ENCODE measurements around the gene FMN1. TPM values are rescaled to one million over a fixed set of nuclear protein-coding genes. Genes with fewer than 3 reads are reported as not detected.

The FMN1 gene
- total and polyA plus RNA-seq, 2 of the 13 experiments (the other 11 are each of a cell fraction or from before 2014, with no cell fraction given), result 0.20 to 0.60 TPM

GRCh38 chr15:33059184-33059583 lies 135.3 kb downstream of the FMN1 start:
- POLR2A ChIA-PET, result no interaction called here
- Histone ChIP-seq H3K79me2 (ENCODE audit: insufficient read depth, low read length) (no peaks in the 10 kb centered on the region), H2AFZ (ENCODE audit: low read length) (no peak overlapping the region), H3K4me1 (ENCODE audit: insufficient read depth, low read length) (no peaks in the 10 kb centered on the region), H4K20me1 (ENCODE audit: insufficient read depth, low read length) (no peaks in the 10 kb centered on the region), H3K9ac (ENCODE audit: insufficient read depth, low read depth, low read length) (no peak overlapping the region), H3K9me3 (ENCODE audit: low read length) (no peaks in the 10 kb centered on the region), H3K4me2 (ENCODE audit: low read depth, low read length) (no peak overlapping the region), H3K27ac (ENCODE audit: extremely low read length, insufficient read depth, low read length) (no peak overlapping the region), H3K36me3 (replicated peaks in 1 of 2; ENCODE audit: control insufficient read depth in 1 of 2, insufficient read depth in 2 of 2, low read length in 2 of 2) (no peaks in the 10 kb centered on the region), H3K27me3 (ENCODE audit: control insufficient read depth in 1 of 2, insufficient read depth in 2 of 2, low read length in 2 of 2) (no peaks in the 10 kb centered on the region), H3K4me3 (replicated peaks in 1 of 3; ENCODE audit: insufficient read depth in 1 of 3, low read depth in 2 of 3, low read length in 3 of 3) (no peak overlapping the region)
- intact Hi-C loops (cut with micrococcal nuclease; ENCODE audit: unreplicated experiment), result no loop called here
- no TSS peak for BruUV-seq (replicated peaks)
- 43% methylated on average over 3 of the region's 3 CpGs for WGBS (ENCODE audit: low lambda C conversion rate)
- no peak for ATAC-seq
- CTCF ChIA-PET (ENCODE audit: low intra/inter-chr PET ratio, low total read pairs), result no interaction called here
- DNase-seq (ENCODE audit: low spot score), result no peak
- in situ Hi-C loops (cut with HindIII; ENCODE audit: extremely low pct_ligation_motif_present, low pct_unique_long_range_greater_than_20kb), result no loop called here
- FAIRE-seq, result no peak
- TF ChIP-seq KLF6 (CRISPR knock-in tag; IDR thresholded peaks at IDR 0.05), result no peak
- no peak for TF ChIP-seq USF2 (IDR thresholded peaks at IDR 0.05; ENCODE audit: low read depth, low read length)
- no peak for TF ChIP-seq USF2 (CRISPR knock-in tag; IDR thresholded peaks at IDR 0.05; ENCODE audit: borderline replicate concordance)
- TF ChIP-seq ZNF383 (CRISPR knock-in tag; IDR thresholded peaks at IDR 0.05; ENCODE audit: borderline replicate concordance), result no peak
- TF ChIP-seq MTF2 (CRISPR knock-in tag; IDR thresholded peaks at IDR 0.05; ENCODE audit: borderline replicate concordance), result no peak
- no peak for TF ChIP-seq POLR2AphosphoS2 (IDR thresholded peaks at IDR 0.05; ENCODE audit: low read depth, low read length)
- no peak for TF ChIP-seq NONO (IDR thresholded peaks at IDR 0.05)
- TF ChIP-seq NONO (CRISPR knock-in tag; conservative IDR thresholded peaks at IDR 0.05), result no peak
- no peak for TF ChIP-seq SMARCE1 (IDR thresholded peaks at IDR 0.05; ENCODE audit: borderline replicate concordance)
- no peak for TF ChIP-seq ARID5B (CRISPR knock-in tag; IDR thresholded peaks at IDR 0.05)
- TF ChIP-seq NR0B2 (CRISPR knock-in tag; IDR thresholded peaks at IDR 0.05), result no peak
- TF ChIP-seq RCOR2 (CRISPR knock-in tag; IDR thresholded peaks at IDR 0.05), result no peak

Data from HepG2 (cell line).